Measurements from ENCODE around the gene APBB2. TPM values are rescaled to one million over a fixed set of nuclear protein-coding genes. Genes with fewer than 3 reads are reported as not detected.

Gene APBB2
- total RNA-seq, 2 donors from 2014 or later: 17.4 to 56.6 TPM

GRCh38 chr4:41070516-41071281 is 143.6 kb downstream of the APBB2 start:
- no peak overlapping the region for H3K27ac ChIP-seq
- no peak overlapping the region for H3K4me3 ChIP-seq
- no peaks in the 10 kb centered on the region for H3K4me1 ChIP-seq (replicated peaks)
- H3K36me3 ChIP-seq: no peaks in the 10 kb centered on the region
- intact Hi-C loops (cut with DNase I): no loop called here
- 70% methylated on average over 10 of the region's 10 CpGs for WGBS
- no peak for TF ChIP-seq POLR2A (IDR thresholded peaks at IDR 0.05)
- TF ChIP-seq POLR2AphosphoS5 (IDR thresholded peaks at IDR 0.05): no peak
- no peak for TF ChIP-seq CTCF (IDR thresholded peaks at IDR 0.05)
- no peaks in the 10 kb centered on the region for H3K27me3 ChIP-seq (replicated peaks; ENCODE audit: insufficient read depth)
- H3K9me3 ChIP-seq: no peaks in the 10 kb centered on the region
- DNase-seq (ENCODE audit: low spot score): no peak

- Histone ChIP-seq H3K27ac (no peak overlapping the region), H3K4me1 (replicated peaks) (no peaks in the 10 kb centered on the region), H3K9me3 (no peaks in the 10 kb centered on the region), H3K36me3 (no peaks in the 10 kb centered on the region), H3K4me3 (no peak overlapping the region), H3K27me3 (replicated peaks; ENCODE audit: insufficient read depth) (no peaks in the 10 kb centered on the region)
- intact Hi-C loops (cut with DNase I): loop anchor here (5.0 to 10.0 kb wide), 2 partner anchors 72 to 145 kb away; partner anchors contain the start of gene APBB2
- TF ChIP-seq POLR2A (IDR thresholded peaks at IDR 0.05) (no peak), POLR2AphosphoS5 (IDR thresholded peaks at IDR 0.05) (no peak), CTCF (IDR thresholded peaks at IDR 0.05) (no peak)
- 100% methylated on average over 1 of the region's 1 CpG for WGBS
- DNase-seq (ENCODE audit: low spot score): no peak
Measured at GRCh38 chr4:41069838-41070237, 144.5 kb downstream of the APBB2 start.

- Histone ChIP-seq H3K4me1 (replicated peaks) (no peaks in the 10 kb centered on the region), H3K27ac (no peak overlapping the region), H3K27me3 (replicated peaks; ENCODE audit: insufficient read depth) (no peaks in the 10 kb centered on the region), H3K36me3 (no peaks in the 10 kb centered on the region), H3K9me3 (no peaks in the 10 kb centered on the region), H3K4me3 (no peak overlapping the region)
- TF ChIP-seq POLR2AphosphoS5 (IDR thresholded peaks at IDR 0.05): no peak
- no peak for TF ChIP-seq CTCF (IDR thresholded peaks at IDR 0.05)
- TF ChIP-seq POLR2A (IDR thresholded peaks at IDR 0.05): no peak
- WGBS: 20% methylated on average over 5 of the region's 5 CpGs
- intact Hi-C loops (cut with DNase I): loop anchor here (5.0 to 10.0 kb wide), 2 partner anchors 73 to 146 kb away; partner anchors contain the start of gene APBB2
- no peak for DNase-seq (ENCODE audit: low spot score)
Measured at GRCh38 chr4:41069257-41069656, 145.1 kb downstream of the APBB2 start.

- Histone ChIP-seq H3K27ac (no peak overlapping the region), H3K9me3 (no peaks in the 10 kb centered on the region), H3K4me1 (replicated peaks) (no peaks in the 10 kb centered on the region), H3K36me3 (no peaks in the 10 kb centered on the region), H3K27me3 (replicated peaks; ENCODE audit: insufficient read depth) (no peaks in the 10 kb centered on the region), H3K4me3 (no peak overlapping the region)
- intact Hi-C loops (cut with DNase I): loop anchor here (5.0 to 10.0 kb wide), 2 partner anchors 75 to 147 kb away; partner anchors contain the start of gene APBB2
- TF ChIP-seq CTCF (IDR thresholded peaks at IDR 0.05) (no peak), POLR2AphosphoS5 (IDR thresholded peaks at IDR 0.05) (no peak)
- no peak for DNase-seq (ENCODE audit: low spot score)
- WGBS: 82% methylated on average over 5 of the region's 5 CpGs
Measured at GRCh38 chr4:41067369-41067768, 147.0 kb downstream of the APBB2 start.

- TF ChIP-seq CTCF (IDR thresholded peaks at IDR 0.05): no peak
- no peak for TF ChIP-seq POLR2A (IDR thresholded peaks at IDR 0.05)
- no peak for TF ChIP-seq POLR2AphosphoS5 (IDR thresholded peaks at IDR 0.05)
- no peak for DNase-seq (ENCODE audit: low spot score)
- intact Hi-C loops (cut with DNase I): loop anchor here (5.0 to 10.0 kb wide), 2 partner anchors 76 to 149 kb away; partner anchors contain the start of gene APBB2
- no peaks in the 10 kb centered on the region for H3K27me3 ChIP-seq (replicated peaks; ENCODE audit: insufficient read depth)
- H3K4me1 ChIP-seq (replicated peaks): no peaks in the 10 kb centered on the region
- no peaks in the 10 kb centered on the region for H3K9me3 ChIP-seq
- no peak overlapping the region for H3K27ac ChIP-seq
- H3K4me3 ChIP-seq: no peak overlapping the region
- WGBS: 94% methylated on average over 4 of the region's 4 CpGs
- no peaks in the 10 kb centered on the region for H3K36me3 ChIP-seq
Measured at GRCh38 chr4:41066049-41066448, 148.3 kb downstream of the APBB2 start.

All from prostate gland (tissue), 2 donors.